HPDE6-E6E7 (cell line): ENCODE measurements around the gene CDC42.

Experiments
- DNase-seq: peaks from one replicate; pipeline ENCODE4 v3.0.0; 2011; ENCODE audit warnings: missing footprints; ENCODE audit errors: extremely low spot score

Gene CDC42

GRCh38 chr1:22128392-22128791 is 75.9 kb downstream of the CDC42 start:
- no peak for DNase-seq

DNA sequence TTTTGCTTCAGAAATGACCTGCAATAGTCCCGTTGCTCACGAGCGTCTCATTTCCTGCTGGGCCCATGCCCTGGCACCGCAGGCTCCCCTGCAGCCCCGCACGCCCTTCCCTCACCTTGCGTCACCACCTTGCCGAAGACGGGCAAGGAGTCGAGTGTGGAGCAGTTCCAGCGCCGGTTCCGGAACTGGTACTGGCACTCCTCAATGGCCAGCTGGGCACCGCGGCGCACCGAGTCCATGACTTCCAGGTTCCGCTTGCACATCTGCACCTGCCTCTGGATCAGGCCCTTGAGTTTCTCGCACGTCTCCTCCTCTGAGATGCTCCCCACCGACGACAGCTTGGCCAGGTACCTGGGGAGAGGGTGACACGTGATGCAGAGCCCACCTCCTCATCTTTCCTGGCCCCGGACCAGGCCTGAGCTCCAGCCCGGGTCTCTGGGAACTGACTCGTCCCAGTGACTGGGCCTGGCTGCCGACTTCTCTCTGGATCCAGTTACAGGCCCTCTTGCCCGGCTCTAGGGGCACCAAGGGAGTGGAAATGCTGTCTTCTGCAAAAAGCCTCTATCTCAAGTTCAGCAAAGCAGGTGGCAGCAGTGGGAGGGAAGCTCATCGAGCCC is 77.1 kb downstream of the CDC42 start:
- no peak for DNase-seq

GRCh38 chr1:22131062-22131461 is 78.6 kb downstream of the CDC42 start:
- DNase-seq: no peak

DNA sequence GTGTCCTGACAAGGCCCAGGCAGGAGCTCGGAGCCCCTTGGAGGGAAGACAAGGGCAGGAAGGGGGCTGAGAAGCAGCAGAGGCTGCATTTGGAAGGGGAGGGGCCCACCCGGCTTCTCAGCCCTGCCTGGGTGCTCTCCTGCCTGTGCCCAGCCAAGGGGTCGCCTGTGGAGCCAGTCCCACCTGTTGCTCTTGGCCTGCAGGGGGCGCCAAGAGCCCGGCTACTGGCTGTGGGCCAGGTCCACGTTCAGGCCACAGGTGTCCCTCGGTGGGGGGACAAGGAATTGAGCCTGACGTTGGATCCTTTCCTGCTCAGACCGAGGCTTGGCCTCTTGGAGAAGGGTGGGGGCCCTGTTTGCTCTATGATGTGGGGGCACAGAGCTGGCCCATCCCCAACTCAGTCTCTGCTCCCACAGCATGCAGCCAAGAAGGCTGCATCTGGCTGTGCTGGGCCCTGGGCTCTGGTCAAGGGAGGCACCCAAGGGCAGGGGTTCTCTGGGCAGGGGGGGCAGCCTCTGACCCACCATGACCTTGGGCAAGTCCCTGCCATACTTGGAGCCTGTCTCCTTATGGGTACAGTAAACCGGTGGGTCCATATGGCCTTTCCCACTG is 79.5 kb downstream of the CDC42 start:
- peak; percentile 48 for DNase-seq

- peak; percentile 85 for DNase-seq
Observed at GRCh38 chr1:22132517-22133235, 80.2 kb downstream of the CDC42 start.

DNA sequence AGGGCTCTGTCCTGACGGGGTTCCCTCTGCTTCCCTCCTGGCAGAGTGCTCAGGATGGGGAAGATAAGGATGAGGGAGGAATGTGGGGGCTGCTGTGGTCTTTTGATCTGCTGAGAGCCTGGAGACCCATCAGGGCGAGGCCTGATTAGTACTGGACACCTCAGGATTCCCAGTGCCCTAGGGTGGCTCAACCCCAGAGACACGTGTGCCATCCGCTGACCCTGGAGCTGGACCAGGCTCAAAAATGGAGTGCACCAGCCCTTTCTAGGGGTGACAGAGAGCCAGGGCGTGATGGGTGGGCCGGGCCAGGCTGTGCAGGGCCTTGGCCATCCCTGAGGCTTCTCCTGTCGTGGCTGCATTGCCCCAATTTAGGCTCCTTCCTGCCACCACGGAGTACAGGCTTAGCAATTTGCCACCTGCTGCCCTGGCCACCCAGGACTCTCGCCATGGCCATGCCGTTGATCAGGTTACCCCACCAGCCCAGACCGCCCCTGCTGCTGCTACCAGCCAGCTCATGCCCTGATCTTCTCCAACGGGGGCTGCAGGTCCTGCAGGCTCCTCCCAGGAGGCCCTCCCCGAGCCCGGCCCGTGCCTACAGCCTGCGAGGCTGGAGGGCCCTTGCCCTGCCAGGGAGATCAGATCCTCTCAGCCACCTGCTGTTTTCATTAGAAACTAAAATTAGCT is 80.9 kb downstream of the CDC42 start:
- no peak for DNase-seq

GRCh38 chr1:22133931-22134324 is 81.4 kb downstream of the CDC42 start:
- no peak for DNase-seq

- peak; percentile 84 for DNase-seq
Observed at GRCh38 chr1:22137004-22137720, 84.7 kb downstream of the CDC42 start.

DNA sequence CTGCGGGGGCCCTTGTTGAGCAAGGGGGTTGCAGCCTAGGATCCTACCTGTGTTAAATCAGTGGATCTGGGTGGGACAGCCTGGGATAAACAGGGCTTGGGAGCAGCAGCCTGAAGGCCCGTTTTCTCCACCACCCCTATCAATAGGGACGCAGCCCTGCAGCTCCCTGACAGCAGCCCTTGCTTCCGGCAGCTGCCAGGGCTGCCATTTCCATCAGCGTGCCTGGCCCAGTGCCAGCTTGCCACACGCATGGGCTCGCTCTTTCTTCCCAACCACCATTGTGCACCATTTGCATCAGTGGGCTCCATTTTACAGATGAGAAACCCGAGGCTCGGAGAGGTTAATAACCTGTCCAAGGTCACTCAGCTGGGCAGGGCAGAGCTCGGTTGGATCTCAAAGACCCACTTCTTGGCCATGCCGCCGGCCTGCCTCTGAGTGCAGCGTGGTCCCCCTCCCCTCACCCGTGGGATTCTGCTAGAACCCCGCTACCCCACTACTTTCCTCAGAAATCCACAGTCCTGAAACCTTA is 86.6 kb downstream of the CDC42 start:
- DNase-seq: no peak

DNA sequence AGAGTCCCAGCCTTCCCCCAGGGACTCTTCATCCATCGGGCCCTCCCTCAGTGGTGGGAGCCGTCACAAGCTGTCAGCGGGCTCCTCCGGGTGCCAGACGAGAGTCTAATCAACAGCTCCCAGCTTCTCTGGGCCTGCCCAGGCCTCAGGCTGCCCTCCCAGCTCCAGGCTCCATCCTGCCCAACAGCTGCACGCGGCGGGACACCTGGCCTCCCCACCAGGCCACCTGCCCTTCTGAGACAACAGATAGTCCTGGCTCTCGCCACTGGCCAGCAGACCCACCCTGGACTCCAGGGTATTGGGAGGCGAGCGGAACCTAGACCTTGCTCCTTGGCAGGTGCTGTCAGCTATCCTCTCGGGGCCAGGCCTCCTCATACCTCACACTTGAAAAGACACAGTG is 87.3 kb downstream of the CDC42 start:
- DNase-seq: no peak
